ENCODE data around the gene ACTR3C. TPM values are rescaled to one million over a fixed set of nuclear protein-coding genes. Genes with fewer than 3 reads are reported as not detected.
A peak's percentile ranks its signal among the peaks of the same experiment; 100 is the strongest.
"Not testable (repeated sequence)": the region's sequence is repeated elsewhere in the genome, so short reads cannot be mapped to it uniquely, and the experiment has no call there.

The ACTR3C gene
- polyA plus RNA-seq, 4 donors: 2.4 to 9.6 (median 6.0) TPM

- H3K36me3 ChIP-seq (ENCODE audit: control insufficient read depth in 3 of 3, insufficient read depth in 2 of 3, low read depth in 1 of 3, low read length in 3 of 3); H3K4me3 ChIP-seq (ENCODE audit: low read depth in 1 of 3, low read length in 3 of 3); H3K9me3 ChIP-seq (ENCODE audit: control insufficient read depth in 2 of 2, insufficient read depth in 1 of 2, low read depth in 1 of 2, low read length in 1 of 2); H3K27ac ChIP-seq (ENCODE audit: low read depth in 1 of 3, low read length in 2 of 3); H3K4me1 ChIP-seq (ENCODE audit: control insufficient read depth in 3 of 3, insufficient read depth in 2 of 3, low read depth in 1 of 3, low read length in 2 of 3); H3K27me3 ChIP-seq (ENCODE audit: control insufficient read depth in 3 of 3, insufficient read depth in 3 of 3, low read length in 3 of 3); FAIRE-seq: not testable (repeated sequence)
- peak; percentile 26 to 33 for DNase-seq
- WGBS, 3 donors: 19 to 31% (median 29%) methylated on average over 16 of the region's 16 CpGs
Observed at GRCh38 chr7:150285849-150286754, 37.2 kb downstream of the ACTR3C start.

GRCh38 chr7:150283608-150284007, 39.7 kb downstream of the ACTR3C start:
- FAIRE-seq; H3K27ac ChIP-seq (ENCODE audit: low read depth in 1 of 3, low read length in 2 of 3); H3K27me3 ChIP-seq (ENCODE audit: control insufficient read depth in 3 of 3, insufficient read depth in 3 of 3, low read length in 3 of 3); H3K36me3 ChIP-seq (ENCODE audit: control insufficient read depth in 3 of 3, insufficient read depth in 2 of 3, low read depth in 1 of 3, low read length in 3 of 3); H3K4me1 ChIP-seq (ENCODE audit: control insufficient read depth in 3 of 3, insufficient read depth in 2 of 3, low read depth in 1 of 3, low read length in 2 of 3); DNase-seq; H3K9me3 ChIP-seq (ENCODE audit: control insufficient read depth in 2 of 2, insufficient read depth in 1 of 2, low read depth in 1 of 2, low read length in 1 of 2); H3K4me3 ChIP-seq (ENCODE audit: low read depth in 1 of 3, low read length in 3 of 3): not testable (repeated sequence)
- 68 to 90% (median 87%) methylated on average over 2 to 3 of the region's 6 CpGs for WGBS, 3 donors

- H3K27ac ChIP-seq (ENCODE audit: low read depth in 1 of 3, low read length in 2 of 3); H3K4me1 ChIP-seq (ENCODE audit: control insufficient read depth in 3 of 3, insufficient read depth in 2 of 3, low read depth in 1 of 3, low read length in 2 of 3); DNase-seq; H3K4me3 ChIP-seq (ENCODE audit: low read depth in 1 of 3, low read length in 3 of 3); H3K27me3 ChIP-seq (ENCODE audit: control insufficient read depth in 3 of 3, insufficient read depth in 3 of 3, low read length in 3 of 3); H3K9me3 ChIP-seq (ENCODE audit: control insufficient read depth in 2 of 2, insufficient read depth in 1 of 2, low read depth in 1 of 2, low read length in 1 of 2); H3K36me3 ChIP-seq (ENCODE audit: control insufficient read depth in 3 of 3, insufficient read depth in 2 of 3, low read depth in 1 of 3, low read length in 3 of 3); FAIRE-seq: not testable (repeated sequence)
- whole genome bisulfite sequencing, 3 donors: 75 to 97% (median 78%) methylated on average over 2 of the region's 3 CpGs
Observed at GRCh38 chr7:150283111-150283510, 40.2 kb downstream of the ACTR3C start.

GRCh38 chr7:150281681-150282403, 41.5 kb downstream of the ACTR3C start:
- not testable (repeated sequence) for FAIRE-seq

GRCh38 chr7:150278383-150278782, 45.0 kb downstream of the ACTR3C start:
- 89 to 96% (median 90%) methylated on average over 11 of the region's 11 CpGs for WGBS, 3 donors
- not testable (repeated sequence) for H3K27ac ChIP-seq (ENCODE audit: low read depth in 1 of 3, low read length in 2 of 3); H3K9me3 ChIP-seq (ENCODE audit: control insufficient read depth in 2 of 2, insufficient read depth in 1 of 2, low read depth in 1 of 2, low read length in 1 of 2); H3K27me3 ChIP-seq (ENCODE audit: control insufficient read depth in 3 of 3, insufficient read depth in 3 of 3, low read length in 3 of 3); H3K4me1 ChIP-seq (ENCODE audit: control insufficient read depth in 3 of 3, insufficient read depth in 2 of 3, low read depth in 1 of 3, low read length in 2 of 3); DNase-seq; FAIRE-seq; H3K36me3 ChIP-seq (ENCODE audit: control insufficient read depth in 3 of 3, insufficient read depth in 2 of 3, low read depth in 1 of 3, low read length in 3 of 3); H3K4me3 ChIP-seq (ENCODE audit: low read depth in 1 of 3, low read length in 3 of 3)

More at GRCh38 chr7:150281681-150282403, 41.5 kb downstream of the ACTR3C start:
- not testable (repeated sequence) for DNase-seq; H3K36me3 ChIP-seq (ENCODE audit: control insufficient read depth in 3 of 3, insufficient read depth in 2 of 3, low read depth in 1 of 3, low read length in 3 of 3); H3K27ac ChIP-seq (ENCODE audit: low read depth in 1 of 3, low read length in 2 of 3); H3K4me1 ChIP-seq (ENCODE audit: control insufficient read depth in 3 of 3, insufficient read depth in 2 of 3, low read depth in 1 of 3, low read length in 2 of 3); H3K27me3 ChIP-seq (ENCODE audit: control insufficient read depth in 3 of 3, insufficient read depth in 3 of 3, low read length in 3 of 3); H3K9me3 ChIP-seq (ENCODE audit: control insufficient read depth in 2 of 2, insufficient read depth in 1 of 2, low read depth in 1 of 2, low read length in 1 of 2); H3K4me3 ChIP-seq (ENCODE audit: low read depth in 1 of 3, low read length in 3 of 3)
- 91 to 95% (median 93%) methylated on average over 8 to 15 of the region's 25 CpGs for WGBS, 3 donors

GRCh38 chr7:150276132-150276695, 47.1 kb downstream of the ACTR3C start:
- not testable (repeated sequence) for H3K4me3 ChIP-seq (ENCODE audit: low read depth in 1 of 3, low read length in 3 of 3); H3K27ac ChIP-seq (ENCODE audit: low read depth in 1 of 3, low read length in 2 of 3); H3K4me1 ChIP-seq (ENCODE audit: control insufficient read depth in 3 of 3, insufficient read depth in 2 of 3, low read depth in 1 of 3, low read length in 2 of 3); FAIRE-seq; H3K27me3 ChIP-seq (ENCODE audit: control insufficient read depth in 3 of 3, insufficient read depth in 3 of 3, low read length in 3 of 3); H3K9me3 ChIP-seq (ENCODE audit: control insufficient read depth in 2 of 2, insufficient read depth in 1 of 2, low read depth in 1 of 2, low read length in 1 of 2); H3K36me3 ChIP-seq (ENCODE audit: control insufficient read depth in 3 of 3, insufficient read depth in 2 of 3, low read depth in 1 of 3, low read length in 3 of 3)
- DNase-seq: peak; percentile 4 to 28
- WGBS, 3 donors: 57 to 59% (median 57%) methylated on average over 6 of the region's 6 CpGs

- H3K27ac ChIP-seq (ENCODE audit: low read depth in 1 of 3, low read length in 2 of 3); H3K9me3 ChIP-seq (ENCODE audit: control insufficient read depth in 2 of 2, insufficient read depth in 1 of 2, low read depth in 1 of 2, low read length in 1 of 2); FAIRE-seq; DNase-seq; H3K4me1 ChIP-seq (ENCODE audit: control insufficient read depth in 3 of 3, insufficient read depth in 2 of 3, low read depth in 1 of 3, low read length in 2 of 3); H3K27me3 ChIP-seq (ENCODE audit: control insufficient read depth in 3 of 3, insufficient read depth in 3 of 3, low read length in 3 of 3); H3K4me3 ChIP-seq (ENCODE audit: low read depth in 1 of 3, low read length in 3 of 3); H3K36me3 ChIP-seq (ENCODE audit: control insufficient read depth in 3 of 3, insufficient read depth in 2 of 3, low read depth in 1 of 3, low read length in 3 of 3): not testable (repeated sequence)
- WGBS, 3 donors: 69 to 88% (median 75%) methylated on average over 5 to 6 of the region's 7 CpGs
Observed at GRCh38 chr7:150271898-150272297, 51.4 kb downstream of the ACTR3C start.

GRCh38 chr7:150270101-150270824, 53.1 kb downstream of the ACTR3C start:
- WGBS, 3 donors: 93 to 96% (median 95%) methylated on average over 8 to 10 of the region's 18 CpGs
- not testable (repeated sequence) for H3K27ac ChIP-seq (ENCODE audit: low read depth in 1 of 3, low read length in 2 of 3); H3K4me3 ChIP-seq (ENCODE audit: low read depth in 1 of 3, low read length in 3 of 3); H3K27me3 ChIP-seq (ENCODE audit: control insufficient read depth in 3 of 3, insufficient read depth in 3 of 3, low read length in 3 of 3); H3K9me3 ChIP-seq (ENCODE audit: control insufficient read depth in 2 of 2, insufficient read depth in 1 of 2, low read depth in 1 of 2, low read length in 1 of 2); H3K36me3 ChIP-seq (ENCODE audit: control insufficient read depth in 3 of 3, insufficient read depth in 2 of 3, low read depth in 1 of 3, low read length in 3 of 3); FAIRE-seq; DNase-seq; H3K4me1 ChIP-seq (ENCODE audit: control insufficient read depth in 3 of 3, insufficient read depth in 2 of 3, low read depth in 1 of 3, low read length in 2 of 3)

All from small intestine (tissue), 7 donors.